NCI-H2227 (cell line): ENCODE measurements around the gene STK4.
A peak's percentile ranks its signal among the peaks of the same experiment; 100 is the strongest.

Experiments used
- DNase-seq: peaks from one replicate; lab custom pipeline; 2025; ENCODE audit not compliant: unreplicated experiment; lab: John Stamatoyannopoulos, UW

Gene STK4

DNA sequence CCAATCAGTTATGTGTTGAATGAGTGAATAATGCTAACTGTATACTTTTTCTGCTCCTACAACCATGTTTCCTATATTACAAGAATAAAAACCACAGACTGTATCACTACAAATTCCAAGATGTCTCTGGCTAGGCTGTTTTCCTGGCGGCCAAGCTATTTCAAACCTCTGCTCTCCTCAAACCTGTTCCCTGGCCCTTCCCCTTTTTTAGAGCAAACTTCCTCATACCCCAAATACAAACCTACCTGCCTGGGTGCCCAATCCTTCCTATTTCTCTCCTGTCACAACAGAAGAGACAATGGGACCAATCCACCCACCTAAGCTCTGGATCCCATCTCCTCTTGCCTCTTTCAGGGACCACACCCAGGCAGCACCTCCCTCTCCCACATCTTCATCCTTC, 13.6 kb upstream of the STK4 start:
- no peak for DNase-seq

DNA sequence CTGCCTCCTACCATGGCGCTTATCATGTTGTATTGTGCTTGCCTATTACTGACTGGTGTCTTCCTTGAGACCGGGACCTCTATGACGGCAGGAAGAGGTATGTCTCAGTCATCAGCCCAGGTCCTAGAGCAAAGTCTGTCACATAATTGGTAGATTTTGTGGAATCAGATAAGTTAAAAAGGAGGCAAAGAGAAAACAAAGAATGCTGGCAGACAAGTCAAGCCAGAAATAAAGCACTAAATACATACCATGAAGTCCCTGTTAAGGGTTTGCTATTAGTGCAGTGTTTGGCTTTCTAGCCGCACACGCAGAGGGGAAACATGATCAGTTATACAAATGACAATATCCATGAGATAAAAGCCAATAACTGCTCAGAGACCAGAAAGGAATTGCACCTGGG, 12.1 kb upstream of the STK4 start:
- no peak for DNase-seq

DNA sequence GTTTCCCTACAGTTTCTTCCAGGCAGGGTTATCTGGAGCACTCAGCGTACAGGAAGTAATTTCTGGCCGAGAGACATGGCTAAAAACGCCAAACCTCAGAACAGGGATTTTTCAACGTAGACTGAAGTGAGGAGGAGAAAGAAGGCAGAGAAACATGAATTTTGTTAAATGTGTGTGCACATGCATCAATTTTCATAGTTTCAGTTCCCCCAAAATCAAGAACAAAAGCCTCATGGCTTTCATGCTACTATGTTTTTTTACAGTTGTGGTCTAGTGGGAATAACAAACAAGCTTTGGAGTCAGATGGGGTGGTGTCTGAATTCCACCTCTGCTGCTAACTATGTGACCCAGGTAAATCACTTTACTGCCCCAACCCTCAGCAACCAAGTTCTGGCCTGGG, 11.0 kb upstream of the STK4 start:
- no peak for DNase-seq

DNA sequence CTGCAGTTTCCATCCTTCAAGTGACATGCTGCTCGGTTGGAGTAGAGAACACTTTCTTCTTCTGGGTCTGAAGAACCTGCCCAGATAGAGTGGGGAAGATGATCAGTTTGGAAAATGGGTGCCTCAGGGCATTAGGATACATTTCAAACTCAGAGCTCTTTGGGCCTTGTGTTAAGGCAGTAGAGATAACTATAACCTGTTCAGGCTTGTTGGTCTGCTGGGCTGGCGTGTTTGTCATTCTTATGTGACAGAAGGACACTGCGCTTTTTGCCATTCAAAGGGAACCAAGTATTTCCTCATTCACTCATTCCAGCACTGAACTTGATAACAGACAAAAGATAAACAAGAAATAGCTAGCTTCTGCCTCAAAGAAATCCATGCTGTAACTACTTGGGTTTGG, 9.9 kb upstream of the STK4 start:
- DNase-seq: no peak

DNA sequence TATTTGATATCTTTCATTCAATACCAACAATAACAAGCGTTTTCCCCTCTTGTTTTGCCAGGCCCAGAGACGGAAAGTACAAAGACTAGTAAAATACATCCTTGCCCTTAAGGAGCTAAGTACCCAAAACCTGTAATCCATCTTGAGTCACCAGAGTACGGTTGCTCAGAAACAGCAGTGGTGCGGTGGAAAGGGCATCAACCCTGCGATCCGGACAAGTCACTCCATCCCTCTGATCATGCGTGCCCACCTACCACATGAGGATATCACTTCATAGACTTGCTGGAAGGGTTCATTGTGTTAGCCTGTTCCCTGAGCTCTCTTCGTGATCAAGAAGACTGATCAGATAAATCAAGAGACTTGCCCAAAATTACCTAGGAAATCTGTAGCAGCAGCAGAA, 8.0 kb upstream of the STK4 start:
- DNase-seq: no peak

DNA sequence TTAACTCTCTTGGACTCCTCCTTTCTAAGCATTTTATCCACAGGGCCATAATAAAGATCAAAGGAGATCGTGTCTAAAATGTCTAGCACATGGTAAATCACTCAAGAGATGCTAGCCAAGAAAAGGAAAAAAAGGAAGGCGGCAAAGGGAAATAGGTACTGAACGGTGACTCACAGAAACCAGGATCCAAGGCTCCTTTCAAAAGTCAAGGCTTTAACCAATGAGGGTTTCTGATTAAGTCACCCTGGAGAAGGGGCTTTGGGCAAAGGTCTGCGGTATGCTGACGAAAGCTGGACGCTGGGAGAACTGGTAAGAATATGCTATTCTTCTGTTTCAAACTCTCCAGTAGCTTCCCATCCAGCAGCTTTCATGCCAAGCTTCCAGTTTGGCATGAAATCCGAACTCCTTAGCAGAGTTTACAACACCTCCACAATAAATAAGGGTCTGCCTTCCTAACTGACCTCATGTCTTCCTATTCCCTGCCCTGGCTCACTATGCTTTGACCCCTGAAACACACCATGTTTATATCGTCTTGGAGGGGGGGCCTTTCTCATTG, 7.2 kb upstream of the STK4 start:
- no peak for DNase-seq

DNA sequence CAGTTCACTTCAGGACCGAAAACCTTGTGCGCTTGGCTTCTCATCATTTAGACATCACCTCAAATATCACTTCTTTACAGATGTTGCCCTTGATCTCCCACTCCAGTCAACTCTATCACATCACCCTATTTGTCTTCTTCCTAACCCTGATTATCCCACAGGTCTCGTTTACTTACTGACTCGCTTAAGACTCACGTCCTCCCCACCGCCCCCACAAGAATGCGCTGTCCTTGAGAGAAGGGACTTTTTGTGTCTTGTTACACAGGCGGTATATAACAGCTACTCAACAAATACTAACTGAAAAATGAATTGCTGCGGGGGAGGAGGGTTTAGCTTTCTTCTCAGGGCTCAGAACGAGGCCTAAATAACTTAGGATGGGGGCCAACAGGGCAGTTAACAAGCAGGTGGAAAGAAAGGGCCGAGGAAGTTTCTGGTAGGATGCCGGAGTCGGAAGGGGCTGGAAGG, 6.6 kb upstream of the STK4 start:
- DNase-seq: peak; percentile 50

DNA sequence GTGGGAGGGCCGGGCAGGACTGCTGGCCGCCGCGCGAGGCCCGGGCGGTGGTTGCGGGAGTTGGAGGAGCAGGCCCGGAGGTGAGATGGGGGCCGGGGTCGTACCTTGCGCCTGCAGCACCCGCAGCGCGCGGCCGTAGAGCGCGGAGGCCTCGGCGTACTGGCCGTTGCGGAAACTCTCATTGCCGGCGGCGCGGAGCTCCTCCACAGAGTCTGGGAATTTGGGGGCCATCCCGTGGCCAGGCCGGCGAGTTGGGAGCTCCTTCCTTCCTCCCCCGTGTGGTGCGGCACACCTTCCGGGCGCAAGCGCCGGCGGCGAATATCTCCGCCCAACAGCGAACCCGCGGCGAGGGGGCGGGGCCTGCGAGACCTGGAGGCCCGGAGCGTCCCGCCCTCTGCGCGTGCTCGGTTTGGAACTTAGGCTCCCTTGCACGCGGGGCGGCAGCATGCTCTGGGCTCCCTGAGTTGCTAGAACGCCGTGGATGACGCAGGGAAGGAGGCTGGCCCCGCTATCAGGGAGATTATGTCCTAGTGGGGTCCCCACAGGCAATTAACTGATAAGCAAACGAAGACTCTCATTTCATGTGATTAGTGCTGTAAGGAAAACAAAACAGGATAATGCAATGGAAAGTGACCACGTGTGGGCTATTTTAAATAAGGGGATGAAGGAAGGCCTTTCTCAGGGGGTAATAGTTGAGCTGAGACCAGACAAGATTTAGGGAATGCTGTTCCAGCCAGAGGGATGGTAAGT, 6.0 kb upstream of the STK4 start, which contains the start of gene TOMM34:
TSS of gene TOMM34 (minus strand) at position 295 of the 750 bp plus-strand sequence. CDS start at position 231, 64 bp downstream.
- peak; percentile 97 for DNase-seq

DNA sequence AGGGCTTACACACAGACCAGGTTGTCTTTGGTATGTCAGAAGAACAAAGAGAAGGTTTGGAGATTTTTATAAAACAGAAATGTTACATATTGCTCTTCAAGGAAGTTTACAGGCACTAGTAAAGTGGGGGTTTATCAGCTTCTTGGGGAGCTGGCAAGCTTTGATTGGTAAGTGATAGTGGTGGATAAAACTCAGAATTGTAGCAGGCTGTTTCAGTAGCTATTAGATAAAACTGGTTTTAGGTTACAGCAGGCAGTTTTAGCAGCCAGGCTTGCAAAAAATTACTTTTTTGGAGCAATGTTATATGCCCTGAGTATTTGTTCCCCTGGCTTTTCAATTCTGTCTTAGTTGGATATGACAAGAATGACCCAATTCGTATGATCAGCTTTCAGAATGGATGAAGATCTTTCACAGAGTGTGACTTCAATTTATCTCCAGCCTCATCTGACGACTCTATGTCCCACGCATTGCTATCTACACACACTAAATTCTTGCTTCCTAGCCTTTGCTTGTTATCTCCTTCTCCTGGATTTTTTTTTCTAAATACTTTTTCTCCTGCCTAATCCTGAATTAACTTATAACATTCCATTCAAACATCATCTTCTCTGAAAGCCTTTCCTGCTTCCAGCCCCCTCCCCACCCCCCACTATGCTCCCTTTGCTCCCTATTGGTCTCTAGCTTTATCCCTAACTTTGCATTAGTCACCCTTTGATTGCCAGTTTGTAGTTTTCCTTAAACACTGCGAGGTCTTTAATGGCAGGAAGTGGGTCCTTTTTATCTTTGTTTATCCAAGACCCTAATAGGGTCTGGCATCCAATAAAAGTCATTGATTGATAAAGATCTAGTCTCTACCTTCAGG, 5.1 kb upstream of the STK4 start:
- DNase-seq: no peak

DNA sequence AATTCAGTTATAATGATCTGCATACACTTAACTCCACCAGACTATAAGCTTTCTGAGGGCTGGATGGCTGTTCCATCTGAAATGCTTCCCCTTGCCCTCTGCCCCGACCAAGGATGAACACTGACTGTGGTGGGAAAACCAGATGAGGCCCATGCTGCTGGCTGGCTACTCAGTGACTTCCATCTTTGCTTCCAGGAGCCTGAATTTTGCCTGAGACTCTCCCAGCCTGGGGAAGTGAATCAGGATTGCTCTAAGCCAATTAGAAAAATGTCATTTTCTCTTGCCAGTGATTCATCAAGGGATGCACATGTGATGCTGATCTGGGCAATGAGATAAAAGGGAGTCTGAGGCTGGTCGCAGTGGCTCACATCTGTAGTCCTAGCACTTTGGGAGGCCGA, 4.4 kb upstream of the STK4 start:
- DNase-seq: no peak

DNA sequence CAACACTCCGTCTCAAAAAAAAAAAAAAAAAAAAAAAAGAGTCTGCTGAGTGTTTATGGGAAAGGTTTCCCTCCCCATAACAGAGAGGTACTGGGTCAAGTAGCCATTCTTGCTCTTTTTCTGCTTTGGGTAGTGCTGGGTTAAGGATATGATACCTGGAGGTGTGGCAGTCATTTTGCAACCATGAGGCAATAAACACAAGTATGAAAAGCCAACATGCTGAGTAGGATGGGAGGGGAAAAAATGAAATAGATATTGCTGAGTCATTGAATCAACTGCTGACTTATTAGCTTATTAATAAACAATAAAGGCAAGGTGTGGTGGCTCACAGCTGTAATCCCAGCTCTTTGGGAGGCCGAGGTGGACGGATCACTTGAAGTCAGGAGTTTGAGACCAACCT, 3.8 kb upstream of the STK4 start:
- no peak for DNase-seq

DNA sequence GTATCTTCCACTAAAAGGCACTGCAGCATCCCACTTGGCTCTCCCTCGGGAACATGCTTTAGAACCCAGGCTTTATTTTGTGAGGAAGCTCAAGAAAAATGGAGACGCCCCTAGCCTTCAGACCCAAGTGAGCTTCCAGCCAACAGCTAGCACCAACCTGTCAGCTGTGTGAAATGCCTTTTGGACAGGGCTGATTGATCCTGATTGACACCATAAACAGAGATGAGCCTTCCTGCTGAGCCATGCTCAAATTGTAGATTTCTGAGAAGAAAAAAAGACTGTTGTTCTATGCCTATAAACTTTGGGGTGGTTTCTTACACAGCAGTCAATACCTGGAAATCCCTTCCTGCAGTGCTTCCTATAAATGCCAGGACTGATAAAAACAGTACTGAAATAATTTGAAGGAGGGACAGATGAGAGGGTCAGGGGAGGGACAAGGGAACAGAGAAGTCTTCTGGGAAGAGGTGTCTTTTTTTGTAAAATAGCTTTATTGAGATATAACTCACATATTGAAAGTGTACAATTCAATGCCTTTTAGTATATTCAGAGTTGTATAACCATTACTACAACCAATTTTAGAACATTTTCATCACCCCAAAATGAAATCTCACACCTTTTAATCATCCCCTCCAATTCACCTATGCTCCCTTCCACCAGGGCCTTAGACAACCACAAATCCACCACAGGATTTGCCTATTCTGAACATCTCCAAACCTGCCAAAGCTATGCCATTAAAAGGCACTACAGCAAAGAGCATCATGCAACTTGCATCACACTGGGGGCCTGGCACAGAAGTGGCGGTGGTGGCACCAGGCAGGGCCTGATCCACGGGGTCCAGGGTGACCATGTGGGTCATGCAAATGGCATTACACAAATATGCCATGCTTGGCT, 2.7 kb upstream of the STK4 start:
- no peak for DNase-seq

DNA sequence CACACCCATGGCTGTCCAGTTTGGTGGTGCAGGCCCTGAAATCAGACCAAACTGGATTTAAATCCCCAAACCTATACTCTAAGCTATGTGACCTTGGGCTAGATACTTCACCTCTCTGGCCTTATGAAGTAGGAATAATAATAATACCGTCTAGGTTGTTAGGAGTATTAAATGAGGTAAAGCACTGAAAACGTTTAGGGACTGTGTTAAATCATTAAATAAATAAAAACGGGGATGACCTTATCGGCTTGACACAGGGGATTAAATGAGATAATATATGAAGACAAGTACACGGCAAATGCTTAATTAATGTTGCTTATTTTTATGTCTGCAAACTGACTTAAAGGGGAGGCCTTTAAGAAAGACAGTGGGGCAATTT, 672 bp upstream of the STK4 start:
- no peak for DNase-seq

DNA sequence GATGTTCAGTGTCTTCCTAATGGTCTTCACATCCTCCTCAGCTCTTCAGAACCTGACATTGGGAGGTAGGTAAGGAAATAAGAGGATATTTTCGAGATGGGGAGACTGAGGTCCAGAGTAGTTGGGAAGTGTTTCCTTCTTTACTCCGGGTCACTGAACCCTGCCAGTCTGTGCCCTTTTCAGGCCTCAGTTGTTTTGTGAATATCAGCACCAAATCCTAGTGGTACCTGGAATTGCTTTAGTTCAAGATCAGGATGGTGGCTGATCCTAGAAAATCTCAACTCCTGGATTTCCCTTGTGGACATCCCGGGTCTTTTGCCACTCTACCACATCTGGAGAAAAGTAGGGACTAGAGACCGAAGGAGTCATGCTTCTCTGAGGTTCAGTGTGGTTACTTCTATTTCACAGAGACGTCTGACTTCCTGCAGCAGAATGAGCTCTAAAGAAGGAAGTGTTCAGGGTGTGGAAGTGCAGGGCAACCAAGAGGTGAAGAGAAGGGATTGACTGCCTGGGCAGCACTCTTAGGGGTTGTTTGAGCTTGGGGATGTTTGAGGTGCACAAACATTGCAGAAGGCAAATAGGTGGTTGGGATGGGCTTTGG, 995 bp downstream of the STK4 start:
- DNase-seq: no peak

DNA sequence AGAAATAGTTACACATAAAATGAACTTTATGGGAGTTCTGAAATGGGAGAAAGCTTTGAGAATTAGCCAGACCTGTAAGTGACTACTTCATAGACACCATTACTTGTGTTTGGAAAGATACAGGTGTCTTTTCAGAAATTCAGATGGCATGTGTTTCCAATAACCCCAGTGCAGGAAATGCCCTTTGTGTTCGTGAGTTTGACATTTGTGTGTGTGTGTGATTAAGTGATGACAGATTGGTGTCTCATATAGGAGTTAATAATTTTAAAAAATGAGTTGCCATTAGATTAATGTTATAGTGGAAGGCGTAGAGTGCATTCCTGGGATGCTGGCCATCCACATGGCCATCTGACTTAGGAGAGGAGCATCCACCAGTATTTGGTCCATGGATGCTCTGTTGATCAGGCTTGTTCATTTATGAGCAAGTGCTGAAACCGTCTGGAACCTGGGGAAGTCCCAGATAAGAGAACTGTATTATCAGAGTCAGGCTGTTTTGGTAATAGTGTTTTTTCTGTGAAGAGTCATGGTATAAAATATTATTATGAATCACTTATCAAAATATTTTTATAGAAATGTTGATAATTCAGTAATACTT, 3.1 kb downstream of the STK4 start:
- DNase-seq: no peak

DNA sequence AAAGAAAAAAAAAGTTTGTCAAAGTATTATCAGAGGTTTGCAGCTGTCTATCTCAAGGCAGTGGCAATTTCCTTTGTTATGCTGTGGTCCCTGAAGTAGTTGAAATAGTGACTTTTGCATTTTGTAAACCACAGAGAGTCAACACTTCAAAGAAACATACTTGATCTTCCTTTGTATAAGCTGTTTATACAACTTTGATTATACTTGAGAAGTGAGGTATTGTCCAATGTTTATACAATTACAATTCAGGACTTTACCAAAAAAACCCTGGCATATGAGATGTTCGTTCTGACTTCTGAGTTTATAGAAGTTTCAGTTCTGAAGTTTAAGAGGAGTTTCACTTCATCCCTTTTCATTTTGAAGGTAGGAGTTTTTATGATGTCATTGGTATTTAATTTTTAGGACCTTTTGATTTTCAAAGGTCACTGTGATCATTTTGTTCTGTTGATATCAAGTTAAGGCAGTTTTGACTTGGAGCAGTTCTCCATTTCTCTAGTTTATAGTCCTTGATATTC, 4.0 kb downstream of the STK4 start:
- no peak for DNase-seq

DNA sequence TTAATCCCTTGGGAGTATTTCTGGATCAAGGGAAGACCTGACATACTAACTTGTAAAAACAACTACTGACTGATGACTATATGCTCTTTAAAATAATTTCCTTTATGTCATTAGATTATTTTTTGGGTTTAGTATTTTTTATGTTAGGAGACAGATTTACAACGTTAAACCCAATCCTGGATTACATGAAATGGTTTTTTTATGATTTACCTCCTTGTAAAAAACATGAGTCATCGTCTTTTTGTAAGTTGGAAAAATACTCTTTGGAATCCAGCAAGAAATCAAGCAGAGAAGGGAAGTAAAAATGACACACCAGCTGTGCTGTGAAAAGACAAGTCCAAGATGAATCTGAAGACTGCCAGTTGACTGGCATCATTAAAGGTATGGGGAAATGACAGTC, 6.7 kb downstream of the STK4 start:
- no peak for DNase-seq

DNA sequence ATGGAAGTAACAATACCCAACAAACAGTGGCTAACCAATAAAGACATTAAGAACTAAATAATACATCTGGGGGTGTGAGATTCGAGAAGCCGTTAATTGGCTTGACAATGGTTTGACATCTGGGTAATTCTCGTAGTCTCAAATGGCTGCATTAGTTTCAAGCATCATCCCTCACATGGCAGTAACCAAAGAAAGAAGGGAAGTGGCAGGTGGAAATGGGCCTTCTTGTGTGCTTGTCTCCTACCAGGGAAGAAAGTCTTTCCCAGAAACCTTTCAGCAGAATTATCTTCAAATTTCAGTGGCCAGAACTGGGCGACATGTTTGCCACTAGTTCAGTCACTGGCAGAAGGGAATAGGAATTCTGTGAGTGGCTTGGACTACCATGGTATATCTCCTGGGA, 10.4 kb downstream of the STK4 start:
- DNase-seq: no peak

DNA sequence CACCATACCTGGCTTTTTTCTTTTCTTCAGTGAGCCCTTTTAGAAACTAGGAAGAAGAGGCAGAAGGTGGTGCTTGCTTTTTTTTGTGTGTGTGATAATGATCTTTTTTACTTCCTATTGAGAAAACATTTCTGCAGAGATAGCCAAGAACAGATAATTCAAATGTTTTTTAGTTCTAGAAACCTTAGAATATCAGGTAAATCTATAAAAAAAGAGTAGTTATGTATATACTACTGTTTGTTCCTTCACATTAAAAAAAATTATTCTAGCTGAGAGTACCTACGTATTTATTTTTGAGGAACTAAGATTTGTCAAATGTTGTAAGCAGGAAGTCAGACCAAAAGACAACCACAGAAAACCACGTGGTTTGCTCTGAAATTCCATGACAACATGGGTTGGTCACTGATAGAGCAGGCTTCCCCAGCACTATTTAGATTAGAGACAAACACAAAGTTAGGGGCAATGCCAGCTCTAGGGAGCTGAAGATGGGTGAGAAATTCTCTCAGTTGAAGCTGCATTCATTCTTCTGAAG, 12.8 kb downstream of the STK4 start:
- no peak for DNase-seq
